HG03521 (cell line): Measurements from ENCODE around the gene PXDN.
"Not testable (repeated sequence)": the region's sequence is repeated elsewhere in the genome, so short reads cannot be mapped to it uniquely, and the experiment has no call there.

Experiments
- ATAC-seq: cut with Tn5 transposase; IDR thresholded peaks from one replicate; pipeline ENCODE4 v1.9.1; 2021; ENCODE audit warnings: mild to moderate bottlenecking, moderate library complexity; ENCODE audit not compliant: unreplicated experiment

Gene PXDN

GRCh38 chr2:1744446-1745170 lies at the start of gene PXDN:
Gene PXDN (minus strand): TSS chr2:1744515. CDS start chr2:1744455, 60 bp downstream.
- ATAC-seq = no peak

- ATAC-seq = no peak
These were observed 49.6 kb upstream of the PXDN start for GRCh38 chr2:1793868-1794445.

- no peak for ATAC-seq
These were observed 48.9 kb upstream of the PXDN start for GRCh38 chr2:1793001-1793867.

- no peak for ATAC-seq
These were observed 47.5 kb upstream of the PXDN start for GRCh38 chr2:1791685-1792435.

GRCh38 chr2:1791006-1791605 lies 46.8 kb upstream of the PXDN start:
- no peak for ATAC-seq

GRCh38 chr2:1790473-1790872 lies 46.2 kb upstream of the PXDN start:
- no peak for ATAC-seq

GRCh38 chr2:1789610-1790009 lies 45.3 kb upstream of the PXDN start:
- no peak for ATAC-seq

GRCh38 chr2:1788478-1788959 lies 44.2 kb upstream of the PXDN start:
- ATAC-seq = no peak

- no peak for ATAC-seq
These were observed 43.6 kb upstream of the PXDN start for GRCh38 chr2:1787755-1788477.

- ATAC-seq = no peak
These were observed 40.8 kb upstream of the PXDN start for GRCh38 chr2:1784986-1785617.

GRCh38 chr2:1784087-1784486 lies 39.8 kb upstream of the PXDN start:
- no peak for ATAC-seq

- ATAC-seq = no peak
These were observed 38.2 kb upstream of the PXDN start for GRCh38 chr2:1782514-1782913.

- ATAC-seq = no peak
These were observed 37.2 kb upstream of the PXDN start for GRCh38 chr2:1781291-1782080.

- ATAC-seq = no peak
These were observed 36.4 kb upstream of the PXDN start for GRCh38 chr2:1780693-1781092.

- ATAC-seq = not testable (repeated sequence)
These were observed 35.7 kb upstream of the PXDN start for GRCh38 chr2:1780054-1780453.

- ATAC-seq = no peak
These were observed 34.3 kb upstream of the PXDN start for GRCh38 chr2:1778566-1778965.

GRCh38 chr2:1777781-1778180 lies 33.5 kb upstream of the PXDN start:
- ATAC-seq = no peak

- no peak for ATAC-seq
These were observed 32.8 kb upstream of the PXDN start for GRCh38 chr2:1777156-1777555.
